GM13976 (cell line): Measurements from ENCODE around the gene SLC6A12.

Source experiments
- DNase-seq: peaks from one replicate; pipeline ENCODE4 v3.0.0; 2012; ENCODE audit warnings: low spot score
- CTCF ChIP-seq: IDR thresholded peaks from 2 replicates; pipeline ENCODE4 v1.5.1; 2012; ENCODE audit warnings: borderline replicate concordance, mild to moderate bottlenecking; ENCODE audit not compliant: insufficient read depth; ENCODE audit errors: extremely low read depth, missing control alignments, control extremely low read depth
- in situ Hi-C: fragments of 300-500 bp; cut with MboI; formaldehyde crosslinking; loops from one replicate; pipeline ENCODE4 v1.12.0; 2022; ENCODE audit warnings: low sequenced_read_pairs, mixed read lengths, inconsistent platforms; ENCODE audit not compliant: unreplicated experiment

The SLC6A12 gene

GRCh38 chr12:162467-163307, 51.3 kb downstream of the SLC6A12 start:
- TF ChIP-seq CTCF = no peak
- DNase-seq = no peak
- in situ Hi-C loops = no loop called here

GRCh38 chr12:161823-162222, 52.1 kb downstream of the SLC6A12 start:
- TF ChIP-seq CTCF = no peak
- in situ Hi-C loops = no loop called here
- no peak for DNase-seq

DNA sequence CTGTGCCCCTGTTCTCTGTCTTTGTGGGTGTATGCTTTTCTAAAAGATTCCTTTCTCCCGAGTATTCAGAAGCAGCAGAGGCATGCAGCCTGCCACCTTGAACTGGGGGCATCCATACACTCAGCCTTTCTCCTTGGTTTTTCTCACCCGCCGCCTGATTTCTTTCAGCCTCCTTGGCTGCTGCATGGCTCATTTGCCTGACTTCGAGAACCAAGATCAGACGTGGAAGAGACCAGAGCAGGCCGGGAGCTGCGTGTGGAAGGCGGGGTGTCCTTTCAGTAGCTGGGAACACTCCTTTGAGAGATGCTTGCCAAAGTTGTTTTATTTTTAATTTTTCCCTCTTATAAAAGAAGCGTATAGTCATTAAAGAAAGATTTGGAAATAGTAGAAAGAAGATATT, 53.1 kb downstream of the SLC6A12 start:
- in situ Hi-C loops = no loop called here
- TF ChIP-seq CTCF = no peak
- no peak for DNase-seq

DNA sequence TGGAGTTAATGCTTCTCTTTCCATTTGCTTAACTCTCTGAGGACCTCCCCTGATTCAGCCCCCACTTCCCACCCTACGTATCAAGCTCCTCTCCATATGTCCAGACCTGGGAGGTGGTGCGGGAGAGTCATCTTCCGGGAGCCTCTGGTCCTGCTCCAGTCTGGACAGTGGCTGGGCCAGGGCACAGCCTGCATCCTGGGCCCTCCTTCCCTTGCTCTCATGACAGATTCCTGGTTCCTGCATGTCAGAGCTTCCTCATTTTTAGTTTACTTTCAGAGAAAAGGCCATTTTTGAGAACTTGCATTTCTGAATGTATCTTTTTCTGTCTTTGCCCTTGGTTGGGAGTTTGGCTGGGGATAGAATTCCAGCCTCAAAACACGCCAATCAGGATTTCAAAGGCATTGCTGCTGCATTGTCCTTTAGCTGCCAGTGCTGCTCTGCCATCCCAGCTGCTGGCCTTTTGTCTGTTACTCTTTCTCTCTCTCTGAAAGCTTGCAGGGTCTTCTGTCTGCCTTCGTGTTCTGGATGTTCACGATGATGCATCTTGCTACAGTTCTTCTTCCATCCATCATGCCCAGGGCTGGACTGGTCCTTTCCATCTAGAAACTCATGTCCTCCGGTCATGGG, 54.7 kb downstream of the SLC6A12 start:
- TF ChIP-seq CTCF = no peak
- in situ Hi-C loops = no loop called here
- no peak for DNase-seq

GRCh38 chr12:157644-158043, 56.3 kb downstream of the SLC6A12 start:
- no peak for DNase-seq
- in situ Hi-C loops = no loop called here
- no peak for TF ChIP-seq CTCF

DNA sequence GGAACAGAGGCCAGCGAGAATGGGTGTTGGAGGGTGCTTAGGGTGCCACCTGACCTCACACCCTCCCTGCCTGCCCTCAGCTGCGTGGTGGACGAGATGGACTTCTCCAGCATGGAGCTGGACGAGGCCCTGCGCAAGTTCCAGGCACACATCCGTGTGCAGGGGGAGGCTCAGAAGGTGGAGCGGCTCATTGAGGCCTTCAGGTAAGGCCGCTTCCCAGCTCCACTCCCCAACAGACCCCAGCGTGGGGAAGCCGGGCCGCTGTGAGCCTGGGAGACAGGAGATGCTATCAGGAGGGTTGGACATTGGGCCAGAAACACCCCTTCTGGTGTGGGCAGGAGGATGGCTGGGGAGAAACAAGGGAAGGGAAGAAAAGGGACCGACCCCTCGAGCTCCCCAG, 57.0 kb downstream of the SLC6A12 start:
- TF ChIP-seq CTCF = no peak
- DNase-seq = no peak
- in situ Hi-C loops = no loop called here
